ENCODE measurements around the gene ASB2.

ASB2 gene

GRCh38 chr14:94003397-94003796, 27.0 kb upstream of the ASB2 start (continued):
- TF ChIP-seq ZNF530 (tag by site-specific recombination; IDR thresholded peaks at IDR 0.05; ENCODE audit: low read depth) (no peak), ZNF148 (tag by site-specific recombination; IDR thresholded peaks at IDR 0.05; ENCODE audit: borderline replicate concordance) (0 out of 2 replicates have a peak, but pooled peaks have one; percentile 41), ZNF621 (tag by site-specific recombination; IDR thresholded peaks at IDR 0.05) (no peak), KLF9 (tag by site-specific recombination; IDR thresholded peaks at IDR 0.05; ENCODE audit: low read depth) (no peak), ZSCAN4 (tag by site-specific recombination; IDR thresholded peaks at IDR 0.05) (0 out of 2 replicates have a peak, but pooled peaks have one; percentile 36), ZNF292 (tag by site-specific recombination; IDR thresholded peaks at IDR 0.05; ENCODE audit: borderline replicate concordance, low read depth) (no peak), BCL11B (tag by site-specific recombination; IDR thresholded peaks at IDR 0.05; ENCODE audit: low read depth) (no peak)

GRCh38 chr14:94001501-94002396, 25.4 kb upstream of the ASB2 start:
- ChIA-PET CTCF (interaction anchor here (0.5 to 4.8 kb wide), 19 partner anchors 9 to 1792 kb away, joined by 3 to 111 read pairs (median 4); no protein-coding TSS in a partner anchor), POLR2A (no interaction called here)
- H3K4me3 ChIP-seq (ENCODE audit: low read depth, low read length): no peak overlapping the region
- TF ChIP-seq ZNF561 (tag by site-specific recombination; IDR thresholded peaks at IDR 0.05; ENCODE audit: borderline replicate concordance) (no peak), ZNF148 (tag by site-specific recombination; IDR thresholded peaks at IDR 0.05; ENCODE audit: borderline replicate concordance) (no peak), KLF9 (tag by site-specific recombination; IDR thresholded peaks at IDR 0.05; ENCODE audit: low read depth) (no peak), BCL11A (tag by site-specific recombination; IDR thresholded peaks at IDR 0.05; ENCODE audit: low read depth) (no peak), RBAK (tag by site-specific recombination; IDR thresholded peaks at IDR 0.05) (no peak), ZBTB17 (tag by site-specific recombination; IDR thresholded peaks at IDR 0.05) (peak; percentile 43; the same call in 1 of the 2 replicates), ZNF341 (tag by site-specific recombination; IDR thresholded peaks at IDR 0.05; ENCODE audit: low read depth) (peak; percentile 61), ZNF549 (tag by site-specific recombination; IDR thresholded peaks at IDR 0.05) (no peak), ZNF311 (tag by site-specific recombination; IDR thresholded peaks at IDR 0.05; ENCODE audit: borderline replicate concordance) (no peak), ZNF184 (tag by site-specific recombination; IDR thresholded peaks at IDR 0.05) (no peak), ZNF366 (tag by site-specific recombination; conservative IDR thresholded peaks at IDR 0.05) (peak; percentile 55; the same call in 1 of the 2 replicates), ZBTB7A (tag by site-specific recombination; IDR thresholded peaks at IDR 0.05; ENCODE audit: low read depth) (no peak), IKZF3 (tag by site-specific recombination; IDR thresholded peaks at IDR 0.05) (0 out of 2 replicates have a peak, but pooled peaks have one; percentile 7), TRIM28 (IDR thresholded peaks at IDR 0.05; ENCODE audit: borderline replicate concordance, low read length) (no peak), ZNF23 (tag by site-specific recombination; IDR thresholded peaks at IDR 0.05; ENCODE audit: borderline replicate concordance) (no peak), ZBTB20 (tag by site-specific recombination; IDR thresholded peaks at IDR 0.05) (no peak)
- TF ChIP-seq, protein P1, sequence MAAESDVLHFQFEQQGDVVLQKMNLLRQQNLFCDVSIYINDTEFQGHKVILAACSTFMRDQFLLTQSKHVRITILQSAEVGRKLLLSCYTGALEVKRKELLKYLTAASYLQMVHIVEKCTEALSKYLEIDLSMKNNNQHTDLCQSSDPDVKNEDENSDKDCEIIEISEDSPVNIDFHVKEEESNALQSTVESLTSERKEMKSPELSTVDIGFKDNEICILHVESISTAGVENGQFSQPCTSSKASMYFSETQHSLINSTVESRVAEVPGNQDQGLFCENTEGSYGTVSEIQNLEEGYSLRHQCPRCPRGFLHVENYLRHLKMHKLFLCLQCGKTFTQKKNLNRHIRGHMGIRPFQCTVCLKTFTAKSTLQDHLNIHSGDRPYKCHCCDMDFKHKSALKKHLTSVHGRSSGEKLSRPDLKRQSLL (tag by site-specific recombination; IDR thresholded peaks at IDR 0.05): no peak
- TF ChIP-seq, protein P2, sequence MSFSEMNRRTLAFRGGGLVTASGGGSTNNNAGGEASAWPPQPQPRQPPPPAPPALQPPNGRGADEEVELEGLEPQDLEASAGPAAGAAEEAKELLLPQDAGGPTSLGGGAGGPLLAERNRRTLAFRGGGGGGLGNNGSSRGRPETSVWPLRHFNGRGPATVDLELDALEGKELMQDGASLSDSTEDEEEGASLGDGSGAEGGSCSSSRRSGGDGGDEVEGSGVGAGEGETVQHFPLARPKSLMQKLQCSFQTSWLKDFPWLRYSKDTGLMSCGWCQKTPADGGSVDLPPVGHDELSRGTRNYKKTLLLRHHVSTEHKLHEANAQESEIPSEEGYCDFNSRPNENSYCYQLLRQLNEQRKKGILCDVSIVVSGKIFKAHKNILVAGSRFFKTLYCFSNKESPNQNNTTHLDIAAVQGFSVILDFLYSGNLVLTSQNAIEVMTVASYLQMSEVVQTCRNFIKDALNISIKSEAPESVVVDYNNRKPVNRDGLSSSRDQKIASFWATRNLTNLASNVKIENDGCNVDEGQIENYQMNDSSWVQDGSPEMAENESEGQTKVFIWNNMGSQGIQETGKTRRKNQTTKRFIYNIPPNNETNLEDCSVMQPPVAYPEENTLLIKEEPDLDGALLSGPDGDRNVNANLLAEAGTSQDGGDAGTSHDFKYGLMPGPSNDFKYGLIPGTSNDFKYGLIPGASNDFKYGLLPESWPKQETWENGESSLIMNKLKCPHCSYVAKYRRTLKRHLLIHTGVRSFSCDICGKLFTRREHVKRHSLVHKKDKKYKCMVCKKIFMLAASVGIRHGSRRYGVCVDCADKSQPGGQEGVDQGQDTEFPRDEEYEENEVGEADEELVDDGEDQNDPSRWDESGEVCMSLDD (tag by site-specific recombination; IDR thresholded peaks at IDR 0.05): no peak

More at GRCh38 chr14:94001501-94002396, 25.4 kb upstream of the ASB2 start:
- Histone ChIP-seq H3K9me3 (ENCODE audit: control insufficient read depth, insufficient read depth, low read depth, low read length) (no peaks in the 10 kb centered on the region), H3K36me3 (ENCODE audit: control insufficient read depth in 2 of 2, insufficient read depth in 1 of 2, low read length in 2 of 2) (no peaks in the 10 kb centered on the region), H3K4me1 (ENCODE audit: control insufficient read depth, insufficient read depth, low read length) (no peaks in the 10 kb centered on the region; the same call in 1 of the 2 replicates), H3K27ac (ENCODE audit: extremely low read depth, low read depth, low read length) (no peak overlapping the region)

Data from HEK293 (cell line).